Panc1 (cell line): Measurements from ENCODE around the gene DEFB119. TPM values are rescaled to one million over a fixed set of nuclear protein-coding genes. Genes with fewer than 3 reads are reported as not detected.
"Not testable (repeated sequence)": the region's sequence is repeated elsewhere in the genome, so short reads cannot be mapped to it uniquely, and the experiment has no call there.

ENCODE experiments used
- ATAC-seq: fragments of 200-7000 bp; cut with Tn5 transposase; 2 replicates; pipeline ENCODE4 v1.9.1; 2020; ENCODE audit warnings: mild to moderate bottlenecking, moderate library complexity
- Bru-seq: library from RNA; stranded (reverse); fragments of 400-500 nt; gene quantifications from one replicate; lab custom pipeline; 2021; lab: Mats Ljungman, UMichigan
- BruChase-seq, 2 experiments: library from RNA; stranded (reverse); fragments of 400-500 nt; gene quantifications; one replicate each; lab custom pipeline; 2021; lab: Mats Ljungman, UMichigan
- BruUV-seq: library from RNA; stranded (reverse); fragments of 400-500 nt; replicated peaks from 2 replicates; lab custom pipeline; 2021; lab: Mats Ljungman, UMichigan
- CTCF ChIA-PET: fragments of 300-600 bp; sonication (Branson Sonifier 250); formaldehyde crosslinking; loops from one replicate; lab custom pipeline; 2022; ENCODE audit warnings: antibody characterized with exemption; lab: Charles Lee
- POLR2A ChIA-PET: fragments of 300-600 bp; sonication (Branson Sonifier 250); formaldehyde crosslinking; loops from one replicate; lab custom pipeline; 2022; ENCODE audit warnings: antibody characterized with exemption; lab: Charles Lee
- DNase-seq: peaks from one replicate; pipeline ENCODE4 v3.0.0-alpha.2; 2010; ENCODE audit warnings: low read depth, low spot score
- H3K27ac ChIP-seq: 2 replicates; pipeline ENCODE4 v1.5.1; 2011; ENCODE audit warnings: mild to moderate bottlenecking, low read length, inconsistent platforms
- H3K27me3 ChIP-seq: fragments of 200-500 bp; sonication (Bioruptor generic); 2 replicates; pipeline ENCODE4 v1.6.0; 2014; ENCODE audit warnings: low read length, inconsistent platforms; ENCODE audit not compliant: control insufficient read depth, insufficient read depth
- H3K36me3 ChIP-seq: fragments of 200-500 bp; sonication (Bioruptor generic); 2 replicates; pipeline ENCODE4 v1.5.1; 2014; ENCODE audit warnings: inconsistent platforms, mild to moderate bottlenecking, low read length, moderate library complexity; ENCODE audit not compliant: control insufficient read depth, insufficient read depth
- H3K4me1 ChIP-seq: 2 replicates; pipeline ENCODE4 v1.5.1; 2011; ENCODE audit warnings: inconsistent platforms, mild to moderate bottlenecking, low read length, moderate library complexity; ENCODE audit not compliant: control insufficient read depth, insufficient read depth
- H3K4me3 ChIP-seq, 2 experiments: 2 replicates each; pipeline ENCODE4 v1.5.1; 2011 to 2012; ENCODE audit warnings: low read depth in 2 of 2, low read length in 2 of 2, mild to moderate bottlenecking in 2 of 2, inconsistent platforms in 1 of 2, moderate library complexity in 1 of 2
- H3K9me3 ChIP-seq: fragments of 200-500 bp; sonication (Bioruptor generic); 2 replicates; pipeline ENCODE4 v1.5.1; 2014; ENCODE audit warnings: low read depth, mild to moderate bottlenecking, inconsistent platforms, low read length, moderate library complexity; ENCODE audit not compliant: control insufficient read depth, insufficient read depth
- CTCF ChIP-seq: fragments of 450-650 bp; IDR thresholded peaks from 2 replicates; pipeline ENCODE4 v1.5.1; 2017; ENCODE audit warnings: mild to moderate bottlenecking
- POLR2AphosphoS5 ChIP-seq: IDR thresholded peaks from 2 replicates; pipeline ENCODE4 v1.6.1; 2012; ENCODE audit warnings: mild to moderate bottlenecking, low read depth, low read length, moderate library complexity
- SIN3A ChIP-seq: IDR thresholded peaks from 2 replicates; pipeline ENCODE4 v1.6.1; 2012; ENCODE audit warnings: low read depth, mild to moderate bottlenecking, low read length, moderate library complexity, borderline replicate concordance; ENCODE audit not compliant: insufficient read depth
- TCF7L2 ChIP-seq: IDR thresholded peaks from 2 replicates; pipeline ENCODE4 v1.6.1; 2011; ENCODE audit warnings: mild to moderate bottlenecking, low read depth, low read length, inconsistent platforms
- in situ Hi-C: cut with HindIII; loops from 2 replicates; pipeline ENCODE4 v1.10.0; 2016; ENCODE audit warnings: low sequenced_read_pairs, low pct_unique_long_range_greater_than_20kb
- intact Hi-C: fragments of 100-400 bp; cut with micrococcal nuclease; formaldehyde crosslinking; loops from one replicate; pipeline ENCODE4 v1.10.0; 2022; ENCODE audit not compliant: unreplicated experiment
- long read RNA-seq: library from polyadenylated mRNA; unstranded; transcript quantifications from one replicate; pipeline ENCODE4 v2.0.0, GENCODE V29; 2021; ENCODE audit not compliant: unreplicated experiment
- polyA plus RNA-seq: library from polyadenylated mRNA; unstranded; fragments of >200 nt; gene quantifications from one replicate; pipeline ENCODE4 v1.2.1, GENCODE V29; 2012; ENCODE audit warnings: missing spikeins; ENCODE audit not compliant: insufficient read length
- total RNA-seq: library from RNA; stranded (reverse); gene quantifications from one replicate; pipeline ENCODE4 v1.2.1, GENCODE V29; 2021; ENCODE audit not compliant: unreplicated experiment
- TF ChIP-seq, protein P1 (sequence below), 2 experiments: IDR thresholded peaks; 2 replicates each; pipeline ENCODE4 v1.6.1; 2011 to 2012; ENCODE audit warnings: low read depth in 2 of 2, control low read depth in 1 of 2, low read length in 1 of 2, mild to moderate bottlenecking in 1 of 2, moderate library complexity in 1 of 2; ENCODE audit not compliant: insufficient read depth in 1 of 2

The DEFB119 gene, protein sequence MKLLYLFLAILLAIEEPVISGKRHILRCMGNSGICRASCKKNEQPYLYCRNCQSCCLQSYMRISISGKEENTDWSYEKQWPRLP
- total RNA-seq = not detected
- polyA plus RNA-seq = not detected
- Bru-seq, nascent RNA = not detected
- BruChase-seq, experiment 1, labeled RNA remaining after a 2-hour chase = not detected
- not detected for BruChase-seq, experiment 2, labeled RNA remaining after a 6-hour chase
- long read RNA-seq = 0 reads

DNA sequence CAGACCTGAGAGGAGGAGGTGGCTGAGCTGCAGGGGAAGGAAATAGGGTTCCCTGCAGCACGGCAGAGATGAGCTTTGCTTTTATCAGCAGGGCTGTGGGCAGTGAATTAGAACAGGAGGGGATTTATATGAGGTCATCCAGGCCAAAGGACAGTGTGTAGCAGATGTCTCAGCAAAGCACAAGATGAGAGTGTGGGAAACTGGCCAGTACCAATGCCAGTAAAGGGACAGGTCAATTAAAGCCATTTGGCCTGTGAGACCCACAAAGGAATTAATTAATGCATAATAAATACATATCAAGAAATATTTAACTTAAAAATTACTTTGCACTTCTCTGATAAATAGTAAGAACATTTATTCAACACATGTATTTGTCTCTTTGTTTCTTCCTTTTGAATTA lies at the start of gene DEFB119:
Gene DEFB119 (minus strand): TSS at position 101 of the 400 bp plus-strand sequence. CDS start 107 bp downstream, outside the sequence.
- H3K9me3 ChIP-seq = no peaks in the 10 kb centered on the region
- H3K27ac ChIP-seq = no peak within 1 kb of the TSS
- in situ Hi-C loops = no loop called here
- TF ChIP-seq POLR2AphosphoS5 (no peak), TCF7L2 (no peak), SIN3A (no peak), CTCF (no peak)
- TF ChIP-seq, protein P1, sequence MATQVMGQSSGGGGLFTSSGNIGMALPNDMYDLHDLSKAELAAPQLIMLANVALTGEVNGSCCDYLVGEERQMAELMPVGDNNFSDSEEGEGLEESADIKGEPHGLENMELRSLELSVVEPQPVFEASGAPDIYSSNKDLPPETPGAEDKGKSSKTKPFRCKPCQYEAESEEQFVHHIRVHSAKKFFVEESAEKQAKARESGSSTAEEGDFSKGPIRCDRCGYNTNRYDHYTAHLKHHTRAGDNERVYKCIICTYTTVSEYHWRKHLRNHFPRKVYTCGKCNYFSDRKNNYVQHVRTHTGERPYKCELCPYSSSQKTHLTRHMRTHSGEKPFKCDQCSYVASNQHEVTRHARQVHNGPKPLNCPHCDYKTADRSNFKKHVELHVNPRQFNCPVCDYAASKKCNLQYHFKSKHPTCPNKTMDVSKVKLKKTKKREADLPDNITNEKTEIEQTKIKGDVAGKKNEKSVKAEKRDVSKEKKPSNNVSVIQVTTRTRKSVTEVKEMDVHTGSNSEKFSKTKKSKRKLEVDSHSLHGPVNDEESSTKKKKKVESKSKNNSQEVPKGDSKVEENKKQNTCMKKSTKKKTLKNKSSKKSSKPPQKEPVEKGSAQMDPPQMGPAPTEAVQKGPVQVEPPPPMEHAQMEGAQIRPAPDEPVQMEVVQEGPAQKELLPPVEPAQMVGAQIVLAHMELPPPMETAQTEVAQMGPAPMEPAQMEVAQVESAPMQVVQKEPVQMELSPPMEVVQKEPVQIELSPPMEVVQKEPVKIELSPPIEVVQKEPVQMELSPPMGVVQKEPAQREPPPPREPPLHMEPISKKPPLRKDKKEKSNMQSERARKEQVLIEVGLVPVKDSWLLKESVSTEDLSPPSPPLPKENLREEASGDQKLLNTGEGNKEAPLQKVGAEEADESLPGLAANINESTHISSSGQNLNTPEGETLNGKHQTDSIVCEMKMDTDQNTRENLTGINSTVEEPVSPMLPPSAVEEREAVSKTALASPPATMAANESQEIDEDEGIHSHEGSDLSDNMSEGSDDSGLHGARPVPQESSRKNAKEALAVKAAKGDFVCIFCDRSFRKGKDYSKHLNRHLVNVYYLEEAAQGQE (IDR thresholded peaks at IDR 0.05; ENCODE audit: insufficient read depth in 1 of 2, low read depth in 2 of 2, low read length in 1 of 2) = no peak
- H3K4me3 ChIP-seq = no peak within 1 kb of the TSS
- ChIA-PET CTCF (no interaction called here), POLR2A (no interaction called here)
- no peaks in the 10 kb centered on the region for H3K36me3 ChIP-seq
- intact Hi-C loops = no loop called here
- DNase-seq (no peak), ATAC-seq (no peak)
- peaks cover 15% of the 10 kb centered on the region for H3K27me3 ChIP-seq
- BruUV-seq = no TSS peak
- H3K4me1 ChIP-seq = no peaks in the 10 kb centered on the region

DNA sequence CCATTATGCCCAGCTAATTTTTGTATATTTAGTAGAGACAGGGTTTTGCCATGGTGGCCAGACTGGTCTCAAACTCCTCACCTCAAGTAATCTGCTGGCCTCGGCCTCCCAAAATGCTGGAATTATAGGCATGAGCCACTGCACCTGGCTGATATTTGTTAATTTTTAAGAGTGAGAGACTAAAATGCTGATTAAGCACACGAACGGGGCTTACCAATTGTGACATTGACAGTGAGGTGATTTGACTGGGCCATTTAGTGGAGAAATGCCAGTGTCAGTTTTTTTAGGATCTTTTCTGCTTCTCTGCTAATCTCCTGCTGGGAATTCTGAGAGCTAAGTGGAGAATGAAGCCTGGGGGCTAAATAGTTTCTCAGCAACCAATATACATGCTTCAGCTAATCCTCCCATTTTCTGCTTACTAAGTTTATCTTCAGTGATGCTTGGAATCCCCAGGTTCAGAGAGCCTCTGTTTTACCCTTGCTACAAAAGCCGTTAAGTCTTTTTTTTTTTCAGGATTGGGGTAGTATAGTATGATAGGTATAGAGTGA lies 40.3 kb upstream of the DEFB119 start:
- intact Hi-C loops (no loop called here), in situ Hi-C loops (no loop called here)
- no peak; the same call in 1 of the 2 replicates for ATAC-seq
- H3K27ac ChIP-seq = no peak overlapping the region
- H3K4me1 ChIP-seq = no peaks in the 10 kb centered on the region
- ChIA-PET POLR2A (no interaction called here), CTCF (interaction anchor here (0.7 to 1.0 kb wide), 4 partner anchors 71 to 1015 kb away, joined by 3 to 5 read pairs (median 4); no protein-coding TSS in a partner anchor)
- peaks cover 11% of the 10 kb centered on the region for H3K27me3 ChIP-seq
- H3K4me3 ChIP-seq = no peak overlapping the region
- no peak for DNase-seq
- BruUV-seq = no TSS peak
- TF ChIP-seq, protein P1 (IDR thresholded peaks at IDR 0.05; ENCODE audit: insufficient read depth in 1 of 2, low read depth in 2 of 2, low read length in 1 of 2) = no peak
- TF ChIP-seq SIN3A (no peak), CTCF (no peak), POLR2AphosphoS5 (no peak), TCF7L2 (no peak)
- no peaks in the 10 kb centered on the region for H3K36me3 ChIP-seq
- no peaks in the 10 kb centered on the region for H3K9me3 ChIP-seq

DNA sequence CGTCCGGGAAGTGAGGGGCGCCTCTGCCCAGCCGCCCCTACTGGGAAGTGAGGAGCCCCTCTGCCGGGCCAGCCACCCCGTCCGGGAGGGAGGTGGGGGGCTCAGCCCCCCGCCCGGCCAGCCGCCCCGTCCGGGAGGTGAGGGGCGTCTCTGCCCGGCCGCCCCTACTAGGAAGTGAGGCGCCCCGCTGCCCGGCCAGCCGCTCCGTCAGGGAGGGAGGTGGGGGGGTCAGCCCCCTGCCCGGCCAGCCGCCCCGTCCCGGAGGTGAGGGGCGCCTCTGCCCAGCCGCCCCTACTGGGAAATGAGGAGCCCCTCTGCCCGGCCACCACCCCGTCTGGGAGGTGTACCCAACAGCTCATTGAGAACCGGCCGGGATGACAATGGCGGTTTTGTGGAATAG lies 37.2 kb upstream of the DEFB119 start:
- DNase-seq, CTCF ChIA-PET, BruUV-seq, H3K4me1 ChIP-seq, H3K4me3 ChIP-seq, H3K9me3 ChIP-seq, POLR2A ChIA-PET, intact Hi-C loops, H3K27ac ChIP-seq, in situ Hi-C loops, H3K36me3 ChIP-seq, ATAC-seq: not testable (repeated sequence)
- H3K27me3 ChIP-seq = peaks cover 12% of the 10 kb centered on the region
